Kidney (tissue), 14 donors: ENCODE results near the gene ASPHD1. TPM values are rescaled to one million over a fixed set of nuclear protein-coding genes. Genes with fewer than 3 reads are reported as not detected.

Source experiments
- DNase-seq, 5 donors: peaks; one replicate each; pipeline ENCODE4 v3.0.0-alpha.2; 2013 to 2020
- FAIRE-seq: peaks from 2 replicates; lab custom pipeline; 2012; peaks lifted over from hg19 to GRCh38; lab: Jason Lieb, UNC
- H3K27ac ChIP-seq, 2 donors: one replicate each; pipeline ENCODE4 v1.7.0; 2013; ENCODE audit warnings: low read depth in 2 of 2, low read length in 2 of 2, inconsistent platforms in 1 of 2
- H3K27me3 ChIP-seq: one replicate; pipeline ENCODE4 v1.7.1; 2013; ENCODE audit warnings: low read length, inconsistent platforms; ENCODE audit not compliant: control insufficient read depth, insufficient read depth
- H3K36me3 ChIP-seq, 3 donors: one replicate each; pipeline versions ENCODE4 v1.7.0 to v1.7.1; 2013; ENCODE audit warnings: low read length in 3 of 3, control low read depth in 1 of 3, inconsistent platforms in 1 of 3; ENCODE audit not compliant: insufficient read depth in 3 of 3, control insufficient read depth in 2 of 3
- H3K4me1 ChIP-seq, 3 donors: one replicate each; pipeline versions ENCODE4 v1.7.0 to v1.7.1; 2013; ENCODE audit warnings: low read length in 3 of 3, inconsistent platforms in 1 of 3, low read depth in 1 of 3; ENCODE audit not compliant: control insufficient read depth in 2 of 3, insufficient read depth in 2 of 3
- H3K4me3 ChIP-seq, 3 donors: one replicate each; pipeline versions ENCODE4 v1.7.0 to v1.8.1; 2013; ENCODE audit warnings: low read length in 3 of 3, control low read depth in 1 of 3, inconsistent platforms in 1 of 3
- H3K9ac ChIP-seq, 3 donors: one replicate each; pipeline versions ENCODE4 v1.7.0 to v1.7.1; 2013; ENCODE audit warnings: low read length in 3 of 3, control low read depth in 1 of 3, inconsistent platforms in 1 of 3
- H3K9me3 ChIP-seq, 3 donors: one replicate each; pipeline versions ENCODE4 v1.7.0 to v1.7.1; 2013; ENCODE audit warnings: low read length in 3 of 3, control low read depth in 1 of 3, inconsistent platforms in 1 of 3; ENCODE audit not compliant: control insufficient read depth in 2 of 3, insufficient read depth in 1 of 3
- CTCF ChIP-seq: IDR thresholded peaks from 3 replicates; pipeline ENCODE4 v1.5.1; 2012; ENCODE audit warnings: mild to moderate bottlenecking, moderate library complexity, borderline replicate concordance; ENCODE audit not compliant: insufficient read depth; ENCODE audit errors: extremely low read depth
- intact Hi-C: fragments of 100-400 bp; cut with DNase I; formaldehyde crosslinking; loops from one replicate; pipeline ENCODE4 v1.11.1; 2022
- polyA plus RNA-seq: library from polyadenylated mRNA; stranded (reverse); fragments of 350-450 nt; fragmentation: Illumina TruSeq; extraction: RNeasy Lipid Tissue Mini Kit (QIAGEN cat#74804); gene quantifications from one replicate; pipeline ENCODE4 v1.2.3, GENCODE V29; 2014; ENCODE audit warnings: low read depth, low replicate concordance; ENCODE audit not compliant: insufficient read depth
- total RNA-seq: library from RNA; stranded (reverse); fragmentation: NEBNext Ultra II Directional; extraction: Animal tissue kit (Norgen Biotek cat#: 25700); gene quantifications from one replicate; pipeline ENCODE4 v1.2.1, GENCODE V29; 2021
- donor health status: control.
- donor health status: control.
- donor health status: control.
- donor health status: control.
- donor health status: control.
- donor health status: DM: yes; HTN: yes; CAD: no.
- donor health status: Normal renal cell carcinoma (clear cell type).

Gene ASPHD1
- total and polyA plus RNA-seq, 2 donors from 2014 or later: 6.1 to 8.9 TPM

GRCh38 chr16:29875206-29875605, 25.1 kb upstream of the ASPHD1 start:
- TF ChIP-seq CTCF: no peak
- H3K27ac ChIP-seq: no peak overlapping the region
- H3K9me3 ChIP-seq: no peaks in the 10 kb centered on the region
- no peak overlapping the region for H3K4me3 ChIP-seq
- peaks cover 8% of the 10 kb centered on the region for H3K27me3 ChIP-seq
- no peaks in the 10 kb centered on the region for H3K36me3 ChIP-seq
- H3K9ac ChIP-seq: no peak overlapping the region
- FAIRE-seq (no peak), DNase-seq (no peak)
- no peaks in the 10 kb centered on the region for H3K4me1 ChIP-seq
- intact Hi-C loops: no loop called here

- Histone ChIP-seq H3K9ac (no peak overlapping the region), H3K36me3 (no peaks in the 10 kb centered on the region), H3K4me3 (no peak overlapping the region), H3K4me1 (no peaks in the 10 kb centered on the region), H3K27me3 (peaks cover 8% of the 10 kb centered on the region), H3K27ac (no peak overlapping the region), H3K9me3 (no peaks in the 10 kb centered on the region)
- no peak for TF ChIP-seq CTCF
- no peak for DNase-seq
- no peak for FAIRE-seq
- intact Hi-C loops: no loop called here
These were observed 24.1 kb upstream of the ASPHD1 start for GRCh38 chr16:29876217-29876593.

GRCh38 chr16:29876594-29877249, 23.6 kb upstream of the ASPHD1 start:
- H3K27ac ChIP-seq: no peak overlapping the region
- no peak for TF ChIP-seq CTCF

More at GRCh38 chr16:29876594-29877249, 23.6 kb upstream of the ASPHD1 start:
- H3K4me1 ChIP-seq: no peaks in the 10 kb centered on the region
- FAIRE-seq (no peak), DNase-seq (no peak)
- no peak overlapping the region for H3K4me3 ChIP-seq
- no peaks in the 10 kb centered on the region for H3K9me3 ChIP-seq
- no peak overlapping the region for H3K9ac ChIP-seq
- no peaks in the 10 kb centered on the region for H3K36me3 ChIP-seq
- intact Hi-C loops: no loop called here
- H3K27me3 ChIP-seq: peaks cover 8% of the 10 kb centered on the region
